ENCODE results near the gene GNG8.
A peak's percentile ranks its signal among the peaks of the same experiment; 100 is the strongest.

Gene GNG8

GRCh38 chr19:46601318-46602224, 34.4 kb downstream of the GNG8 start, which contains the start of gene CALM3:
TSS of gene CALM3 (plus strand) at chr19:46601330. CDS start at chr19:46601435, 105 bp downstream.
- no peak for DNase-seq

GRCh38 chr19:46600384-46601317, 35.4 kb downstream of the GNG8 start:
- DNase-seq, result peak; percentile 97

- no peak for DNase-seq
These were observed 36.2 kb downstream of the GNG8 start for GRCh38 chr19:46599716-46600373.

- no peak for DNase-seq
These were observed 37.6 kb downstream of the GNG8 start for GRCh38 chr19:46598372-46598917.

- DNase-seq, result no peak
These were observed 40.0 kb downstream of the GNG8 start for GRCh38 chr19:46596008-46596407.

GRCh38 chr19:46591870-46592269, 44.1 kb downstream of the GNG8 start:
- DNase-seq, result no peak

GRCh38 chr19:46591254-46591653, 44.7 kb downstream of the GNG8 start:
- DNase-seq, result no peak

- no peak for DNase-seq
These were observed 48.1 kb downstream of the GNG8 start for GRCh38 chr19:46587861-46588260.

- DNase-seq, result no peak
These were observed 49.7 kb downstream of the GNG8 start for GRCh38 chr19:46586294-46586693.

GRCh38 chr19:46585539-46585938, 50.5 kb downstream of the GNG8 start:
- DNase-seq, result no peak
